AG09309 (cell line): Measurements from ENCODE around the gene LUC7L3.

Source experiments
- DNase-seq: peaks from one replicate; pipeline ENCODE4 v3.0.0-alpha.2; 2010; ENCODE audit warnings: low read depth
- H3K4me3 ChIP-seq: 2 replicates; pipeline ENCODE4 v1.5.1; 2011; ENCODE audit warnings: mild to moderate bottlenecking, low read depth, low read length, moderate library complexity; ENCODE audit not compliant: control insufficient read depth
- CTCF ChIP-seq: IDR thresholded peaks from 2 replicates; pipeline ENCODE4 v1.5.1; 2011; ENCODE audit warnings: mild to moderate bottlenecking, low read depth, low read length, inconsistent platforms; ENCODE audit not compliant: insufficient read depth, control insufficient read depth; ENCODE audit errors: missing control alignments

LUC7L3 gene

GRCh38 chr17:50778988-50779387, 59.6 kb downstream of the LUC7L3 start:
- no peak for DNase-seq
- no peak overlapping the region for H3K4me3 ChIP-seq
- no peak for TF ChIP-seq CTCF

GRCh38 chr17:50779747-50780353, 60.4 kb downstream of the LUC7L3 start:
- no peak for DNase-seq
- H3K4me3 ChIP-seq = no peak overlapping the region
- TF ChIP-seq CTCF = no peak

- no peak for TF ChIP-seq CTCF
- no peak for DNase-seq
- peak overlapping the region; percentile 27 for H3K4me3 ChIP-seq
Observed at GRCh38 chr17:50781167-50781566, 61.8 kb downstream of the LUC7L3 start.

GRCh38 chr17:50783193-50783660, 63.8 kb downstream of the LUC7L3 start:
- H3K4me3 ChIP-seq = no peak overlapping the region
- peak; percentile 42 for DNase-seq
- peak; percentile 99 for TF ChIP-seq CTCF

GRCh38 chr17:50783905-50784304, 64.5 kb downstream of the LUC7L3 start:
- H3K4me3 ChIP-seq = no peak overlapping the region
- DNase-seq = no peak
- TF ChIP-seq CTCF = no peak

GRCh38 chr17:50785126-50785525, 65.7 kb downstream of the LUC7L3 start:
- no peak for TF ChIP-seq CTCF
- no peak overlapping the region for H3K4me3 ChIP-seq
- DNase-seq = no peak

GRCh38 chr17:50785946-50786570, 66.7 kb downstream of the LUC7L3 start:
- H3K4me3 ChIP-seq = no peak overlapping the region
- TF ChIP-seq CTCF = no peak
- DNase-seq = peak; percentile 13
